Testis (tissue), 2 donors: ENCODE data around the gene FAM174C.

ENCODE experiments used
- POLR2A ChIP-seq: fragments of 450-650 bp; IDR thresholded peaks from one replicate; pipeline ENCODE4 v1.6.1; 2017; ENCODE audit warnings: antibody characterized with exemption, mild to moderate bottlenecking, moderate library complexity
- TF ChIP-seq, protein P1 (sequence below), 3 experiments: fragments of 450-650 bp in 2 of 3; fragments of 200-600 bp in 1 of 3; sonication (generic) in 1 of 3; IDR thresholded peaks; one replicate each; pipeline ENCODE4 v1.5.1; 2016 to 2019; ENCODE audit warnings: antibody characterized with exemption in 3 of 3, mild to moderate bottlenecking in 2 of 3, moderate library complexity in 1 of 3

DNA sequence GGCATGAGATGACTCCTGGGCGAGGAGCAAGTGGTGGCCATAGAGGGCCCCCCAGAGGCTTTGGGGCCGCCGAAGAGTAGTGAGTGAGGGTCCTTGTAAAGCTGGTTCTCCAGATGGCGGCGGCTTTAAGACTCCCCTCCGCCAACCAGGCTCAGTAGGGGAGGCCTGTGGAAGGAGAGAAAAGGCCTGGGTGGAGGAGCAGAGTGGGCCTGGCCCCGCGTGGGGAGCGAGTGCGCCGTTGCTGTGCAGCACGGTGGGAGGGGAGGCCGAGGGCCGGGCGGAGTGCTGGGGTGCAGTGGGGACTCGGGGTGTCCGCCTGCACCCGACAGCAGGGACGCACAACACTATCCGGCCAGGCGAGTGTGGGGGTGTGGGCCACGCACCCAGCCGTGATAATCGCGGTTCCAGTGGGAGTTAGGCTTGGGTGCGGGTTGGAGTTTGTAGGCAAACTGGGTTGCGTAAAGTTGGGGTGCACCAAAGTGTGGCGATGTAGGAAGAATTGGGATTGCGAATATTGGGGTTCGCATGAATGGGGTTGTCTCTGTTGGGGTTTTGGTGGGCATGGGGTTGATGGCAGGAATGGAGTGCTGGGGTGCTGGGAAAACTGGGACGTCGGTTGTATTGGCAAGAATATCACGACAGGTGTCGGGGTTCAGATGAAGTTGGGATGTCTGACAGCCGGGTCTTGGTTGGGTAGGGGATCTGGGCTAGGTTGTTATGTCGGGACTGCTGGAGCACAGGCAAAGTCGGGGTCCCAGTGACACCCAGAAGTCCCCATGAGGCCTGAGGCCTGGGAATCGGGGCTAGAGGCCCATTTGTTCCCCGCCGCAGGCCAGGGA lies 6.9 kb upstream of the FAM174C start:
- TF ChIP-seq, protein P1, sequence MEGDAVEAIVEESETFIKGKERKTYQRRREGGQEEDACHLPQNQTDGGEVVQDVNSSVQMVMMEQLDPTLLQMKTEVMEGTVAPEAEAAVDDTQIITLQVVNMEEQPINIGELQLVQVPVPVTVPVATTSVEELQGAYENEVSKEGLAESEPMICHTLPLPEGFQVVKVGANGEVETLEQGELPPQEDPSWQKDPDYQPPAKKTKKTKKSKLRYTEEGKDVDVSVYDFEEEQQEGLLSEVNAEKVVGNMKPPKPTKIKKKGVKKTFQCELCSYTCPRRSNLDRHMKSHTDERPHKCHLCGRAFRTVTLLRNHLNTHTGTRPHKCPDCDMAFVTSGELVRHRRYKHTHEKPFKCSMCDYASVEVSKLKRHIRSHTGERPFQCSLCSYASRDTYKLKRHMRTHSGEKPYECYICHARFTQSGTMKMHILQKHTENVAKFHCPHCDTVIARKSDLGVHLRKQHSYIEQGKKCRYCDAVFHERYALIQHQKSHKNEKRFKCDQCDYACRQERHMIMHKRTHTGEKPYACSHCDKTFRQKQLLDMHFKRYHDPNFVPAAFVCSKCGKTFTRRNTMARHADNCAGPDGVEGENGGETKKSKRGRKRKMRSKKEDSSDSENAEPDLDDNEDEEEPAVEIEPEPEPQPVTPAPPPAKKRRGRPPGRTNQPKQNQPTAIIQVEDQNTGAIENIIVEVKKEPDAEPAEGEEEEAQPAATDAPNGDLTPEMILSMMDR (IDR thresholded peaks at IDR 0.05): peak in 1 of 3 experiments; percentile 1
- no peak for TF ChIP-seq POLR2A
